GM19351 (cell line): Measurements from ENCODE around the gene LGALSL.

ENCODE experiments used
- ATAC-seq: cut with Tn5 transposase; IDR thresholded peaks from one replicate; pipeline ENCODE4 v1.9.1; 2021; ENCODE audit warnings: mild to moderate bottlenecking, moderate library complexity; ENCODE audit not compliant: unreplicated experiment

LGALSL gene

GRCh38 chr2:64492272-64492671 lies 38.3 kb downstream of the LGALSL start:
- no peak for ATAC-seq

GRCh38 chr2:64492821-64493220 lies 38.9 kb downstream of the LGALSL start:
- ATAC-seq = no peak

GRCh38 chr2:64493788-64494187 lies 39.8 kb downstream of the LGALSL start:
- ATAC-seq = no peak

- no peak for ATAC-seq
Observed at GRCh38 chr2:64498438-64498837, 44.5 kb downstream of the LGALSL start.

- ATAC-seq = no peak
Observed at GRCh38 chr2:64500549-64500948, 46.6 kb downstream of the LGALSL start.

GRCh38 chr2:64501946-64502345 lies 48.0 kb downstream of the LGALSL start:
- no peak for ATAC-seq

GRCh38 chr2:64502860-64503259 lies 48.9 kb downstream of the LGALSL start:
- no peak for ATAC-seq

- no peak for ATAC-seq
Observed at GRCh38 chr2:64504774-64505720, 51.1 kb downstream of the LGALSL start.

GRCh38 chr2:64506686-64507085 lies 52.7 kb downstream of the LGALSL start:
- no peak for ATAC-seq
